ENCODE results near the gene SRPK2.
"Not testable (repeated sequence)": the region's sequence is repeated elsewhere in the genome, so short reads cannot be mapped to it uniquely, and the experiment has no call there.

Gene SRPK2

GRCh38 chr7:105376908-105377533 is 11.7 kb downstream of the SRPK2 start:
- DNase-seq (ENCODE audit: low read depth), result no peak

- no peak for DNase-seq (ENCODE audit: low read depth)
These were observed 18.8 kb downstream of the SRPK2 start for GRCh38 chr7:105369944-105370343.

- no peak for DNase-seq (ENCODE audit: low read depth)
These were observed 21.3 kb downstream of the SRPK2 start for GRCh38 chr7:105367458-105367857.

DNA sequence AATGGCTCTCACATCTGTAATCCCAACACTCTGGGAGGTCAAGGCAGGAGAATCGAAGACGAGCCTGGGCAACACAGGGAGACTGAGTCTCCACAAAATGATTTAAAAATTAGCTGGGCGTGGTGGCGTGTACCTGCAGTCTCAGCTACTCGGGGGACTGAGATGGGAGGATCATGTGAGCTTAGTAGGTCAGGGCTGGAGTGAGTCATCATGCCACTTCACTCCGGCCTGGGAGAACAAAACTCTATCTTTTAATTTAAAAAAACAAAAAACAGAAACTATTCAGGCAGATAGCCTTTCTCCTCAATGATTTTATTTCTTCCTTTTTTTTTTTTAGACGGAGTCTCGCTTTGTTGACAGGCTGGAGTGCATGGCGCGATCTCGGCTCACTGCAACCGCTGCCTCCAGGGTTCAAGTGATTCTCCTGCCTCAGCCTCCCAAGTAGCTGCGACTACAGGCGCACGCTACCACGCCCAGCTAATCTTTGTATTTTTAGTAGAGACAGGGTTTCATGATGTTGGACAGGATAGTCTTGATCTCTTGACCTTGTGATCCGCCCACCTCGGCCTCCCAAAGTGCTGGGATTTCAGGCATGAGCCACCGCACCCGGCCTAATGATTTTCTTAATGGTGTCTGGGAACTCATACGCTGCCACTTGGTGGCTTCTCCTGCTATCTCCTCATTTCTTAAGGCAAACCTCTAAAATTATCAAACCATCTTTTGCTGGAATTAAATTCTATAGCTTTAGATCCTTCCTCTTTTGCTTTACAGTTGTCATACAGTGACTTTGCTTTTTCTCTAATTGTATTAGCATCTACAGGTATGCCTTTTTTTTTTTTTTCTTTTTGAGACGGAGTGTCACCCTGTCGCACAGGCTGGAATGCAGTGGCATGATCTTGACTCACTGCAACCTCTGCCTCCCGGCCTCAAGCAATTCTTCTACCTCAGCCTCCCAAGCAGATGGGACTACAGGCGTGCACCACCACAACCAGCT is 22.9 kb downstream of the SRPK2 start:
- peak; percentile 71 for DNase-seq (ENCODE audit: low read depth)

DNA sequence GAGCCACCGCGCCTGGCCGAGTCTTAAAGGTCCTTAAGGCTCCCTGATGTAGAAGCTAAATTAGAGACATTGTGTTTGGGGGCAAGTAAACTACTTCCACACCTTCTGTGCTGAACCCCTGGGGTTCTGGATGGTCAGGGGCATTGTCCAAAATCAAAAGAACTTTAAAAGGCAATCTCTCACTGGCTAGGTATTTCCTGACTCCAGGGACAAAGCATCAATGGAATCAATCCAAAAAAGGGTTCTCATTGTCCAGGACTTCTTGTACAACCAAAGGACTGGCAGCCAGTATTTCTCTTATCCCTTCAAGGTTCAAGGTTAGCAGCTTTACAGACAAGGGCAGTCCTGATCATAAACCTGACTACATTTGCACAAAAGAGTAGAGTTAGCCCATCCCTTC is 24.0 kb downstream of the SRPK2 start:
- no peak for DNase-seq (ENCODE audit: low read depth)

DNA sequence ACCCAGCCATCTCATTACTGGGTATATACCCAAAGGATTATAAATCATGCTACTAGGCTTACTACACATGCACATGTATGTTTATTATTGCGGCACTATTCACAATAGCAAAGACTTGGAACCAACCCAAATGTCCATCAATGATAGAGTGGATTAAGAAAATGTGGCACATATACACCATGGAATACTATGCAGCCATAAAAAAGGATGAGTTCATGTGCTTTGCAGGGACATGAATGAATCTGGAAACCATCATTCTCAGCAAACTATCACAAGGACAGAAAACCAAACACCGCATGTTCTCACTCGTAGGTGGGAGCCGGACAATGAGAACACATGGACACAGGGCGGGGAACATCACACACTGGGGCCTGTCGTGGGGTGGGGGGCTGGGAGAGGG is 25.1 kb downstream of the SRPK2 start:
- not testable (repeated sequence) for DNase-seq (ENCODE audit: low read depth)

- DNase-seq (ENCODE audit: low read depth), result not testable (repeated sequence)
These were observed 26.0 kb downstream of the SRPK2 start for GRCh38 chr7:105362685-105363084.

GRCh38 chr7:105361995-105362394 is 26.7 kb downstream of the SRPK2 start:
- not testable (repeated sequence) for DNase-seq (ENCODE audit: low read depth)

DNA sequence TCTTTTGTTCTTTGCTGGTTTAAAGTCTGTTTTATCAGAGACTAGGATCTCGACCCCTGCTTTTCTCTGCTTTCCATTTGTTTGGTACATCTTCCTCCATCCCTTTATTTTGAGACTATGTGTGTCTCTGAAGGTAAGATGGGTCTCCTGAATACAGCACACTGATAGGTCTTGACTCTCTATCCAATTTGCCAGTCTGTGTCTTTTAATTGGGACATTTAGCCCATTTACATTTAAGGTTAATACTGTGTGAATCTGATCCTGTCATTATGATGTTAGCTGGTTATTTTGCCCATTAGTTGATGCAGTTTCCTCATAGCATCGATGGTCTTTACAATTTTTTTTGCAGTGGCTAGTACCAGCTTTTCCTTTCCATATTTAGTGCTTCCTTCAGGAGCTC is 28.6 kb downstream of the SRPK2 start:
- DNase-seq (ENCODE audit: low read depth), result not testable (repeated sequence)

DNA sequence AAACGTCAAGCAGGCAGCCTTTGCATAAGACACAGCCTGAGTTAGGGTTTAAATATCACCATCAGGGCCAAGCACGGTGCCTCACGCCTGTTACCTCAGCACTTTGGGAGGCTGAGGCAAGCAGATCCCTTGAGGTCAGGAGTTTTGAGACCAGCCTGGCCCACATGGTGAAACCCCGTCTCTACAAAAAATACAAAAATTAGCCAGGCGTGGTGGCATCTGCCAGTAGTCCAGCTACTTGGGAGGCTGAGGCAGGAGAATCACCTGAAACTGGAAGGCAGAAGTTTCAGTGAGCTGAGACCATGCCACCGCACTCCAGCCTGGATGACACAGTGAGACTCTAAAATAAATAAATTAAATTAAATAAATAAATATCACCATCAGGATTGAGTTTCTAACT is 33.0 kb downstream of the SRPK2 start:
- no peak for DNase-seq (ENCODE audit: low read depth)

DNA sequence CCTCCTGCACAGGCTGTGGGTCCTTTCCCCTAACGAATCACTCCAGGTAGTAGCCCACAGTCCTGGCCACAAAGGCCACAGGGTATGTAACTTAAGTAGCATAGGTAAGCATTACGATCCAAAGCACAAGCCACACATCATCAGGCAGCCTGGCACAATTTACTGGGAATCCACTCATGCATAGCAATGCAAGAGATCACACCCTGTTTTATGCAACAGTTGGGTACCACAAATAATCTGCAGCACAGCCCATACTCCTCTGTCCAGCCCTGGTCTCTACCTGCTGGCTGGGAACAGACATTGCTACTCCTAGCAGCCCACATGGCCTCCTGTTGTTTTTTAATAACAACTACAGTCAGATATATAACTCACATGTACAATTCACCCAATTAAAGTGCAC is 34.3 kb downstream of the SRPK2 start:
- no peak for DNase-seq (ENCODE audit: low read depth)

- no peak for DNase-seq (ENCODE audit: low read depth)
These were observed 34.9 kb downstream of the SRPK2 start for GRCh38 chr7:105353752-105354328.

DNA sequence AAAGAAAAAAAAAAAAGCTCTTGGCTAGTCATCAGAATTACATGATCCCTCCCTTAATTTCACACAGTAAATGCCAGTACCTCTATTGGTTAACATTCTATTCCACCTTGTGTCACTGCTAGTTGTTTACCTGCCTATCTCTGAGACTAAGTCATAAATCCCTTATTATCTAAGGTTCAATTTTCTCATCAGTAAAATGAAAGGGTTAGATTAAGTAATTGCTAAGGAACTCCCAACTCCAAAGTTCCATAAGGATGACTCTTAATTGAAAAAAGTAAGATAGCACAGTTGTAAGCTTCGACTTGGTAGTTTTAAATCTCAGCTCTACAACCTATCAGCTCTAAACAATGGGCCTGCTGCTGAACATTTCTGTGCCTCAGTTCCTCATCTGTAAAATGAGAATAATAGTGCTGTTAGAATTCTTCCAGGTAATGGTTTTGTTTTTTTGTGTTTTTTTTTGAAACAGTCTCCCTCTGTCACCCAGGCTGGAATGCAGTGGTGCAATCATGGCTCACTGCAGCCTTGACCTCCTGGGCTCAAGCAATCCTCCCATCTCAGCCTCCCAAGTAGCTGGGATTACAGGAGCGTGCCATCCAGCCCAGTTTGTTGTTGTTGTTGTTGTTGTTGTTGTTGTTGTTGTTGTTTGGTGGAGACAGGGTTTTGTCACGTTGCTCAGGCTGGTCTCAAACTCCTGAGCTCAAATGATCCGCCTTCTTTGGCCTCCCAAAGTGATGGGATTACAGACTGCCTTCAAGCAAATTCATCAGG is 35.6 kb downstream of the SRPK2 start:
- no peak for DNase-seq (ENCODE audit: low read depth)

DNA sequence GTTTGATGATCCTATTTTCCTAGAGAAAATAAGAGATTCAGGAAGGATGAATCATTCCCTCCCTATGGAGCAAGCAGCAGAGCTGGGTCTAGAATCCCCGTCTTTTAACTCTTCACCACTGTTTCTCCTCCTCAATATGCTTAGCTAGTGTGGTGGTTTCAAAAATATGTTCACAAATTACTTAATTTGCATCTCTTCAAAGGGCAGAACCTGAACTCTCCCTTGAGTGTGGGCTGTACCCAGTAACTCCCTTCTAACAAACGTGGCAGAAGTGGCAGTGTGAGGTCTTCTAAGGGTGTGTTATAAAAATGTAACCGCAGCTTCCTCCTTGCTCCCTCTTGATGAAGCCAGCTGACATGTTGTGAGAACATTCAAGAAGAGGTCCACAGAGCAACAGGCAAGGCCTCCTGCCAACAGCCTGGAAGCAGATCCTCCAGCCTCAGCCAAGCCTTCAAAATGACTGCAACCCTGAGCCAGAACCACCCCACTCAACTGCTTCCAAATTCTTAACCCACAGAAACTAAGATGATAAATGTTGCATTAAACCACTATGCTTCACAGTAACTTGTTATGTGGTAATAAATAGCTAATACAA is 36.6 kb downstream of the SRPK2 start:
- DNase-seq (ENCODE audit: low read depth), result peak; percentile 91

DNA sequence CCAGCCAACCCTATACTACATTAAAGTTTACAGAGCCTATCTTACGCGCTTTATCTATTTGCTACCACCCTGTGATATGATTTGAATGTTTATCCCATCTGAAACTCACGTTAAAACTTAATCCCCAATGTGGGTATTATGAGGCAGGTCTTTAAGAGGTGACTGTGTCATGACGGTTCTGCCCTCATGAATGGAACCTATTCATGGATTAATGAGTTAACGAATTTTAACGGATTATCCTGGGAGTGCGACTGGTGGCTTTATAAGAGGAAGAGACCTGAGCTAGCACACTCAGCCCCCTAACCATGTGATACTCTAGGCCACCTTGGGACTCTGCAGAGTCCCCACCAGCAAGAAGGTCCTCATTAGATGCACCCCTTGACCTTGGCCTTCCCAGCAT is 37.8 kb downstream of the SRPK2 start:
- DNase-seq (ENCODE audit: low read depth), result no peak

GRCh38 chr7:105348177-105348576 is 40.5 kb downstream of the SRPK2 start:
- DNase-seq (ENCODE audit: low read depth), result not testable (repeated sequence)

- peak; percentile 30 for DNase-seq (ENCODE audit: low read depth)
These were observed 42.0 kb downstream of the SRPK2 start for GRCh38 chr7:105346593-105347322.

- no peak for DNase-seq (ENCODE audit: low read depth)
These were observed 42.6 kb downstream of the SRPK2 start for GRCh38 chr7:105346138-105346537.

DNA sequence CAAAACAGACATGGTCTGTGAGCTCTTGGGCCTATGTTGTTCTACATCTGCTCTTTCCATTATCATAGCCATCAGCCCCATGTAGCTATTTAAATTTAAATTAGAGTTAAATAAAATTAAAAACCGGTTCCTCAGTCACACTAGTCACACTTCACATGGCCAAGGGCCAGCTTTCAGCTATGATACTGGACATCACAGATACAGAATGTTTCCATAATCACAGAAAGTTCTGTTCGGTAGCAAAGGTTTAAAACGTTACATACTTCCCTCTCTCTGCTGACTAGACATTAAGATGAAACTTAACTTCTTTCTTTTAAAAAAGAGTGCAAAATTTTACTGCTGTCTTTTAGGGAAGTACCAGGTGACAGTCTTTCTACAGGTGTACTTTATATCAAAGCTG is 43.0 kb downstream of the SRPK2 start:
- DNase-seq (ENCODE audit: low read depth), result no peak

- no peak for DNase-seq (ENCODE audit: low read depth)
These were observed 43.7 kb downstream of the SRPK2 start for GRCh38 chr7:105345003-105345402.

All from iris pigment epithelial cell (primary cell).